HepG2 (cell line): ENCODE data around the gene C20orf202.

Source experiments
- CCAR2 ChIP-seq: fragments of 200-400 bp; formaldehyde crosslinking; optimal IDR thresholded peaks from 2 replicates; pipeline ENCODE3; 2018; ENCODE audit warnings: low read depth, mild to moderate bottlenecking, low read length, moderate library complexity
- HDAC1 ChIP-seq: sonication (generic); formaldehyde crosslinking; IDR thresholded peaks from 2 replicates; pipeline ENCODE4 v1.5.1; 2020; ENCODE audit warnings: mild to moderate bottlenecking, missing genetic modification reagents
- TF ChIP-seq, protein P1 (sequence below): sonication (generic); formaldehyde crosslinking; IDR thresholded peaks from 2 replicates; pipeline ENCODE4 v1.5.0; 2020; ENCODE audit warnings: mild to moderate bottlenecking, missing genetic modification reagents, moderate library complexity

DNA sequence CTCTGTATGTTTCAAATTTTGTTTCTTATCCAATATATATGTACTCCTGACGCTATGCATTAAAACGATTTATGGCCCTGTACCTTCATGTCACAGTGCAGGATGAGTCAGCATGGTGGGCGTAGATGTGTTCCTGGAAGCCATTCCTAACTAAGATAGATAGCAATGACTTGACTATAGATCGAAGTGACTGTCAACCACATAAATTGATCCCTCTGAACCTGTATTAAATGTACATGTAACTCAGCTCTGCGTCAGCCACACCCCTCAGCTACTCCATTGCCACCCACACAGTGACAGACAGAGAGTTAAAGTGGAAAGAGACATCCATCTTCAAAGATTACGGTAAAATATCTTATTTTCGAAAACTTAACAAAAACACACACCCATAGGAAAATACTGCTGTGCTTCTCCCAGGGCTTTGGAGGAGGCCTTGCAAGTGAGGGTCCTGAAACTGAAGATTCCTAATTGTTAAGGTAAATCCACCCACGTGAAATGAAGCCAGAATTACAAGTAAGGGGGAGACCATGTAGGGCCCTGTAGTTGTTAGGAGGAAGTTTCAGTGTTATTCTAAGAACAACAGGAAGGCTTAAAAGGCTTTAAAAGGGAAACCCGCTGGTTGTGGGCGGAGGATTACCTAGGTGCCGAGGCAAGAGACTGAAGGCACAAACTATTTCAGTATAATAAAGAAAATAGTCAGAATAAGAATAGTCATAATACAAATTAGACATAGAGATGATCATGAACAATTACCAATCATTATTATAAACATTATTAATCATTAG, 12.3 kb downstream of the C20orf202 start:
- TF ChIP-seq, protein P1, sequence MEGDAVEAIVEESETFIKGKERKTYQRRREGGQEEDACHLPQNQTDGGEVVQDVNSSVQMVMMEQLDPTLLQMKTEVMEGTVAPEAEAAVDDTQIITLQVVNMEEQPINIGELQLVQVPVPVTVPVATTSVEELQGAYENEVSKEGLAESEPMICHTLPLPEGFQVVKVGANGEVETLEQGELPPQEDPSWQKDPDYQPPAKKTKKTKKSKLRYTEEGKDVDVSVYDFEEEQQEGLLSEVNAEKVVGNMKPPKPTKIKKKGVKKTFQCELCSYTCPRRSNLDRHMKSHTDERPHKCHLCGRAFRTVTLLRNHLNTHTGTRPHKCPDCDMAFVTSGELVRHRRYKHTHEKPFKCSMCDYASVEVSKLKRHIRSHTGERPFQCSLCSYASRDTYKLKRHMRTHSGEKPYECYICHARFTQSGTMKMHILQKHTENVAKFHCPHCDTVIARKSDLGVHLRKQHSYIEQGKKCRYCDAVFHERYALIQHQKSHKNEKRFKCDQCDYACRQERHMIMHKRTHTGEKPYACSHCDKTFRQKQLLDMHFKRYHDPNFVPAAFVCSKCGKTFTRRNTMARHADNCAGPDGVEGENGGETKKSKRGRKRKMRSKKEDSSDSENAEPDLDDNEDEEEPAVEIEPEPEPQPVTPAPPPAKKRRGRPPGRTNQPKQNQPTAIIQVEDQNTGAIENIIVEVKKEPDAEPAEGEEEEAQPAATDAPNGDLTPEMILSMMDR (CRISPR knock-in tag), result no peak
- TF ChIP-seq HDAC1 (CRISPR knock-in tag), result no peak
- no peak for TF ChIP-seq CCAR2
